Measurements from ENCODE around the gene GSK3B. TPM values are rescaled to one million over a fixed set of nuclear protein-coding genes. Genes with fewer than 3 reads are reported as not detected.
A peak's percentile ranks its signal among the peaks of the same experiment; 100 is the strongest.

The GSK3B gene
- polyA plus RNA-seq, 1 experiment, result 43.4 TPM

DNA sequence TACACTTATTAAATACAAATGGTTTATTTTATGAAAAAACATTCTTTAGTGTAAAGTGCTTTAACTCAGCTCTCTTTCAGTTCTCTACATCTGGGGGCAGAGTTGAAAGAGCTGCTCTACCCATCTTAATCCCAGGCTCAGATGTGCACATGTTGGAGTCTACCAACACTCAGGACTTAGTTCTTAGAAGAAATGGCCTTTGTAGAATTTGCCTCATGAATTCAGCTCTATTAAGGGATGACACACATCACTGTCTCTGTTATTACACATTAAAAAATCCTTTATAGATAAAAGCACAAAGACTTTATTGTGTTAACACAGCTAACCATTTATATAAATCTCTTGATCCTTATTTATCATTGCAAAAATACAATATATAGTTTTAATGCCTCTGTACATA lies 31.7 kb upstream of the GSK3B start:
- TF ChIP-seq, protein P1, sequence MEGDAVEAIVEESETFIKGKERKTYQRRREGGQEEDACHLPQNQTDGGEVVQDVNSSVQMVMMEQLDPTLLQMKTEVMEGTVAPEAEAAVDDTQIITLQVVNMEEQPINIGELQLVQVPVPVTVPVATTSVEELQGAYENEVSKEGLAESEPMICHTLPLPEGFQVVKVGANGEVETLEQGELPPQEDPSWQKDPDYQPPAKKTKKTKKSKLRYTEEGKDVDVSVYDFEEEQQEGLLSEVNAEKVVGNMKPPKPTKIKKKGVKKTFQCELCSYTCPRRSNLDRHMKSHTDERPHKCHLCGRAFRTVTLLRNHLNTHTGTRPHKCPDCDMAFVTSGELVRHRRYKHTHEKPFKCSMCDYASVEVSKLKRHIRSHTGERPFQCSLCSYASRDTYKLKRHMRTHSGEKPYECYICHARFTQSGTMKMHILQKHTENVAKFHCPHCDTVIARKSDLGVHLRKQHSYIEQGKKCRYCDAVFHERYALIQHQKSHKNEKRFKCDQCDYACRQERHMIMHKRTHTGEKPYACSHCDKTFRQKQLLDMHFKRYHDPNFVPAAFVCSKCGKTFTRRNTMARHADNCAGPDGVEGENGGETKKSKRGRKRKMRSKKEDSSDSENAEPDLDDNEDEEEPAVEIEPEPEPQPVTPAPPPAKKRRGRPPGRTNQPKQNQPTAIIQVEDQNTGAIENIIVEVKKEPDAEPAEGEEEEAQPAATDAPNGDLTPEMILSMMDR (IDR thresholded peaks at IDR 0.05; ENCODE audit: low read depth, low read length), result no peak
- DNase-seq (ENCODE audit: low read depth, low spot score), result no peak
- ChIA-PET CTCF (no interaction called here), POLR2A (interaction anchor here (1.5 kb wide), 1 partner anchor 30 kb away, joined by 5 read pairs; no protein-coding TSS in a partner anchor)
- Histone ChIP-seq H3K27me3 (ENCODE audit: control insufficient read depth, insufficient read depth, low read length) (no peaks in the 10 kb centered on the region), H3K27ac (ENCODE audit: low read depth, low read length) (no peak overlapping the region), H3K4me3 (ENCODE audit: low read depth, low read length) (no peak overlapping the region), H3K9me3 (ENCODE audit: control insufficient read depth, insufficient read depth, low read length) (no peaks in the 10 kb centered on the region)

DNA sequence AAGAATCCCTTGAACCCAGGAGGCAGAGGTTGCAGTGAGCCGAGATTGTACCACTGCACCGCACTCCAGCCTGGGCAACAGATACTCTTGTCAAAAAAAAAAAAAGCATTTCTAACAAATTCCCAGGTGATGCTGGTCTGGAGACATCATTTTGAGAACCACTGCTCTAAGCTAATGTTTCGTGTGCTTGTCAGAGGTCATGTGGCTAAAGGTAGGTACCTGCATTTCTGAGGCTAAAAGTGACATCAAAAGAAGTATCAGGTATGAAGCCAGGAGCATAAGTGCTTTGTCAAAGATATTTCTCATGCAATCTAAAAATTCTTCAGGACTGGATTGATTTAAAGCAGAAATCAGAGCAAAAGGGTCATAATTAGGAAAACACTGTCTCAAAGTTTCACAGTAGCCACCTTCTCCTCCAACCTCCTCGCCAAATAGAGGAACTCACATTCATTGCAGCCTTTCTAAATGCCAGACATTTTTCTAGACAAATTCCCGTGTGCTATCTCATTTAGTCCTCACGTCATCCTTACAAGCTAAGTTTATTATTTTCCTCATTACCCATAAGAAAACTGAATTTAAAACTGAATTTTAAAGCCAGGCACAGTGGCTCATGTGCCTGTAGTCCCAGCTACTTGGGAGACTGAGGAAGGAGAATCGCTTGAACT lies 25.7 kb upstream of the GSK3B start:
- H3K27me3 ChIP-seq (ENCODE audit: control insufficient read depth, insufficient read depth, low read length), result no peaks in the 10 kb centered on the region
- TF ChIP-seq, protein P1 (IDR thresholded peaks at IDR 0.05; ENCODE audit: low read depth, low read length), result no peak
- no peak overlapping the region for H3K27ac ChIP-seq (ENCODE audit: low read depth, low read length)
- ChIA-PET POLR2A (interaction anchor here (0.7 kb wide), 1 partner anchor 226 kb away, joined by 3 read pairs; no protein-coding TSS in a partner anchor), CTCF (no interaction called here)
- no peak overlapping the region for H3K4me3 ChIP-seq (ENCODE audit: low read depth, low read length)
- no peaks in the 10 kb centered on the region for H3K9me3 ChIP-seq (ENCODE audit: control insufficient read depth, insufficient read depth, low read length)
- DNase-seq (ENCODE audit: low read depth, low spot score), result no peak

DNA sequence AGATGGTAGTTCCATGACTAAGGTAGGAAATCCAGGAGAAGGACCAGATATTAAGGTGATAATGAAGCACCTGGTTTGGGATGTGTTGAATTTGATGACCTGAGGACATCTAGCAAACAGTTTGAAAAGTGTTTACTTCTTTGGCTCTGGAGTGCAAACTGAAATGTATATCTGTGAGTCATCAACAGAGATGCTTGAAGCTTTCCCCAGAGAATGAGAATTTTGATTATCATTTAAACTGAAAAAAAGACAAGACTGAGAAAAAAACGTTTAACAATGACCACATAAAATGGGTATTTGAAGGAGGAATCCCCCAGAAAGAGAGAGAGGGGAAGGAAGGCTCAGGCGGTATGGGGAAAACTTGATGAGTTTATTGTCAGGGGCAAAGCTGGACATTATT lies 20.7 kb upstream of the GSK3B start:
- Histone ChIP-seq H3K27ac (ENCODE audit: low read depth, low read length) (no peak overlapping the region), H3K4me3 (ENCODE audit: low read depth, low read length) (no peak overlapping the region), H3K9me3 (ENCODE audit: control insufficient read depth, insufficient read depth, low read length) (no peaks in the 10 kb centered on the region), H3K27me3 (ENCODE audit: control insufficient read depth, insufficient read depth, low read length) (no peaks in the 10 kb centered on the region)
- TF ChIP-seq, protein P1 (IDR thresholded peaks at IDR 0.05; ENCODE audit: low read depth, low read length), result no peak
- POLR2A ChIA-PET, result interaction anchor here (2.6 kb wide), 1 partner anchor 20 kb away, joined by 10 read pairs; no protein-coding TSS in a partner anchor
- peak; percentile 26 for DNase-seq (ENCODE audit: low read depth, low spot score)
- CTCF ChIA-PET, result no interaction called here

DNA sequence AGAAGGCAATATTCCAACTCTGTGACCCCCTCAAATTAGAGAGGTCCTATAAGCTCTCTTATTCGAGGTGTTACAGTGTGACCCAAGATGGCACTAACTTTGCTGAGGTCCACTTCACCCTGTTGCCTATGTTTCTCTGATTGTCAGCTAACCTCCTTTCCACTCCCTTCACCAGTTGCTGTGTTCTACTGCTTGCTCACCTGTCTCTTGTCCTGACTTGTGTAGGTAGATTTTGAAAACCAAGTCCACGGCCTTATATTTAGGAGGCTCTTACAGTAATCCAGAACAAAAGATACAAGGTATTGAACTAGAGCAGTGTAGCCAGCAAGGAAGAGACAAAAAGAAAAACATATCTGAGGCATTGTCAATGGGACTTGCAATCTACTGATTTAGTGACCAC lies 20.1 kb upstream of the GSK3B start:
- DNase-seq (ENCODE audit: low read depth, low spot score), result no peak
- H3K27ac ChIP-seq (ENCODE audit: low read depth, low read length), result no peak overlapping the region
- H3K27me3 ChIP-seq (ENCODE audit: control insufficient read depth, insufficient read depth, low read length), result no peaks in the 10 kb centered on the region
- ChIA-PET POLR2A (interaction anchor here (2.6 kb wide), 1 partner anchor 19 kb away, joined by 10 read pairs; no protein-coding TSS in a partner anchor), CTCF (no interaction called here)
- no peak overlapping the region for H3K4me3 ChIP-seq (ENCODE audit: low read depth, low read length)
- TF ChIP-seq, protein P1 (IDR thresholded peaks at IDR 0.05; ENCODE audit: low read depth, low read length), result no peak
- H3K9me3 ChIP-seq (ENCODE audit: control insufficient read depth, insufficient read depth, low read length), result no peaks in the 10 kb centered on the region

Data from AG04450 (cell line).